Fibroblast of peridontal ligament (primary cell): ENCODE measurements around the gene PSD2.

Source experiments
- DNase-seq: peaks from one replicate; pipeline ENCODE4 v3.0.0-alpha.2; 2010; ENCODE audit errors: extremely low read depth

Gene PSD2

GRCh38 chr5:139811274-139811607, 15.6 kb downstream of the PSD2 start:
- no peak for DNase-seq

GRCh38 chr5:139812323-139812722, 16.7 kb downstream of the PSD2 start:
- no peak for DNase-seq

GRCh38 chr5:139812836-139813805, 17.5 kb downstream of the PSD2 start:
- no peak for DNase-seq

GRCh38 chr5:139814191-139814601, 18.6 kb downstream of the PSD2 start:
- DNase-seq: no peak

GRCh38 chr5:139814704-139815280, 19.2 kb downstream of the PSD2 start:
- no peak for DNase-seq

- no peak for DNase-seq
These were observed 21.0 kb downstream of the PSD2 start for GRCh38 chr5:139816566-139816965.

GRCh38 chr5:139817362-139817761, 21.8 kb downstream of the PSD2 start:
- no peak for DNase-seq

GRCh38 chr5:139817970-139818369, 22.4 kb downstream of the PSD2 start:
- DNase-seq: no peak

GRCh38 chr5:139820130-139820529, 24.5 kb downstream of the PSD2 start:
- DNase-seq: no peak

- no peak for DNase-seq
These were observed 25.0 kb downstream of the PSD2 start for GRCh38 chr5:139820606-139821005.

- no peak for DNase-seq
These were observed 26.4 kb downstream of the PSD2 start for GRCh38 chr5:139821806-139822552.

GRCh38 chr5:139822553-139823425, 27.2 kb downstream of the PSD2 start:
- DNase-seq: no peak

- no peak for DNase-seq
These were observed 28.2 kb downstream of the PSD2 start for GRCh38 chr5:139823757-139824355.

GRCh38 chr5:139825690-139826089, 30.1 kb downstream of the PSD2 start:
- no peak for DNase-seq

- DNase-seq: no peak
These were observed 32.7 kb downstream of the PSD2 start for GRCh38 chr5:139828207-139828895.

- DNase-seq: no peak
These were observed 33.9 kb downstream of the PSD2 start for GRCh38 chr5:139829471-139829870.

GRCh38 chr5:139831624-139832023, 36.0 kb downstream of the PSD2 start:
- no peak for DNase-seq

GRCh38 chr5:139833525-139833924, 37.9 kb downstream of the PSD2 start:
- no peak for DNase-seq

- DNase-seq: no peak
These were observed 40.0 kb downstream of the PSD2 start for GRCh38 chr5:139835656-139836055.

GRCh38 chr5:139836469-139837208, 41.0 kb downstream of the PSD2 start:
- DNase-seq: no peak
